Endometrium (tissue), 2 donors: ENCODE data around the gene FSCB.
"Not testable (repeated sequence)": the region's sequence is repeated elsewhere in the genome, so short reads cannot be mapped to it uniquely, and the experiment has no call there.

ENCODE experiments used
- FAIRE-seq: peaks from 2 replicates; lab custom pipeline; 2012; peaks lifted over from hg19 to GRCh38; lab: Jason Lieb, UNC
- donor health status: control.
- donor health status: control.

Gene FSCB, protein sequence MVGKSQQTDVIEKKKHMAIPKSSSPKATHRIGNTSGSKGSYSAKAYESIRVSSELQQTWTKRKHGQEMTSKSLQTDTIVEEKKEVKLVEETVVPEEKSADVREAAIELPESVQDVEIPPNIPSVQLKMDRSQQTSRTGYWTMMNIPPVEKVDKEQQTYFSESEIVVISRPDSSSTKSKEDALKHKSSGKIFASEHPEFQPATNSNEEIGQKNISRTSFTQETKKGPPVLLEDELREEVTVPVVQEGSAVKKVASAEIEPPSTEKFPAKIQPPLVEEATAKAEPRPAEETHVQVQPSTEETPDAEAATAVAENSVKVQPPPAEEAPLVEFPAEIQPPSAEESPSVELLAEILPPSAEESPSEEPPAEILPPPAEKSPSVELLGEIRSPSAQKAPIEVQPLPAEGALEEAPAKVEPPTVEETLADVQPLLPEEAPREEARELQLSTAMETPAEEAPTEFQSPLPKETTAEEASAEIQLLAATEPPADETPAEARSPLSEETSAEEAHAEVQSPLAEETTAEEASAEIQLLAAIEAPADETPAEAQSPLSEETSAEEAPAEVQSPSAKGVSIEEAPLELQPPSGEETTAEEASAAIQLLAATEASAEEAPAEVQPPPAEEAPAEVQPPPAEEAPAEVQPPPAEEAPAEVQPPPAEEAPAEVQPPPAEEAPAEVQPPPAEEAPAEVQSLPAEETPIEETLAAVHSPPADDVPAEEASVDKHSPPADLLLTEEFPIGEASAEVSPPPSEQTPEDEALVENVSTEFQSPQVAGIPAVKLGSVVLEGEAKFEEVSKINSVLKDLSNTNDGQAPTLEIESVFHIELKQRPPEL

GRCh38 chr14:44507183-44507582 lies at the start of gene FSCB:
TSS of gene FSCB (minus strand) at chr14:44507283. CDS start at chr14:44506987, 296 bp downstream.
- no peak for FAIRE-seq

GRCh38 chr14:44531658-44532057 lies 24.6 kb upstream of the FSCB start:
- no peak for FAIRE-seq

DNA sequence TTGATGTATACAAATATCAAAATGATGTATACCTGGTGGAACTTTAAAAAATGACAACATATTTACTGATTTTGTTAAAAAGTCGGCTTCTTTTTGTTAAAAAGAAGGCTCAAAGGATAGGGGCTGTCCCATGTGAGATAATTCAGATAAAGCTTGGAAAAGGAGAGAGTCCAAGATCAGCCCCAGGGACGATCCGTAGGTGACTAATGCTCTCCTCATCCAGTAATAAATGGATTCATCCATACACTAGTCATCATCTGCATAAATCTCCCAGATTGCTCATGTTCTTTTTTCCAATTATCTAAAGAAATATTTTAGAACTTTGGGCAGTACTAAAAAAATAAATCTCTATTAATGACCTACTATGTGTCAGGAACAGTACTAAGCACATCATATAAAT lies 23.4 kb upstream of the FSCB start:
- no peak for FAIRE-seq

DNA sequence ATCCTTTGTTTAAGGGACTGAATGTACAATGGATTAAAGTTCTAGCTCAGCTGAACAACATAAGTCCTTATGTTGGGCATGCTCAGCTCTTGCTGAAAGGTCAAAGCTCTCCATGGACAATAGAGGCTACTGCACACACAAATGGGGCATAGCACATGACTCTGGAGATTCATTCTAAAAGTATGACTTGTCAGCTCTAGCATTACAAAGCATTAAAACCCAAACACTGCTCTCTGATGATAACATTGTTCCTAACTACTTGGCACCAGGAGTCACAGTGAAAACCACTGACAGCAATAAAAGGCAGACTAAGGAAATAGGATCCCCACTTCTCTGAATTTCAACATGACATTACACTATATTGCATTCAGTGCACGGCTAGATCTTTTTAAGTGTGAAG lies 21.9 kb upstream of the FSCB start:
- FAIRE-seq: no peak

- FAIRE-seq: no peak
These were observed 21.1 kb upstream of the FSCB start for GRCh38 chr14:44528180-44528579.

GRCh38 chr14:44525237-44525636 lies 18.2 kb upstream of the FSCB start:
- no peak for FAIRE-seq

DNA sequence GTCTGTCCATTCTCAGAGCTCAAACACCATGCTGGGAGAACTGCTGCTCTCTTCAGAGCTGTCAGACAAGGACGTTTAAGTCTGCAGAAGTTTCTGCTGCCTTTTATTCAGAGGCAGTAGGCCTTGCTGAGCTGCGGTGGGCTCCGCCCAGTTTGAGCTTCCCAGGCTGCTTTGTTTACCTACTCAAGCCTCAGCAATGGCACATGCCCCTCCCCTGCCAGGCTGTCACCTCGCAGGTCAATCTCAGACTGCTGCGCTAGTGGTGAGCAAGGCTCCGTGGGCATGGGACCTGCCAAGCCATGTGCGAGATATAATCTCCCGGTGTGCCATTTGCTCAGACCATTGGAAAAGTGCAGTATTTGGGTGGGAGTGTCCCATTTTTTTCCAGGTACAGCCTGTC lies 8.6 kb upstream of the FSCB start:
- FAIRE-seq: not testable (repeated sequence)

- no peak for FAIRE-seq
These were observed 1.8 kb upstream of the FSCB start for GRCh38 chr14:44508834-44509233.

- FAIRE-seq: no peak
These were observed 1.5 kb downstream of the FSCB start for GRCh38 chr14:44505588-44505987.

- no peak for FAIRE-seq
These were observed 9.9 kb downstream of the FSCB start for GRCh38 chr14:44497148-44497547.

DNA sequence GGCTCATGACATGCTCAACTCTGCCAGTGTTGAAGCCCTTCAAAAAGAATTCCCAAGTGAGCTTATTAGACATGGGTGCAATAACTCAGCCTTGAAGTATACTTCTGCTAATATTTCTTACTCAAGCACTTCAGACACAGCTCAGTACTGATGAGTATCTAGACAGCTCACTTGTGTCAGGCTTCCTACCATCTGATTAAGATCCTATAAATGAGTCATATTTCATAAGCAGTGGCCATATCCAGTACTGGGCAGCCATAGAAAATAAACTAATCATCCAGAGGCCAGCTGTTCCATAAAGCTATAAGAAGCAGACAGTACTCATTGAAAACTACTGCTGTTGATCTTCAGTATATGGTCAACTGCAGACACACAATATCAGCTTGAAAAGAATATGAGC lies 12.9 kb downstream of the FSCB start:
- FAIRE-seq: no peak

GRCh38 chr14:44490966-44491365 lies 16.1 kb downstream of the FSCB start:
- FAIRE-seq: no peak

DNA sequence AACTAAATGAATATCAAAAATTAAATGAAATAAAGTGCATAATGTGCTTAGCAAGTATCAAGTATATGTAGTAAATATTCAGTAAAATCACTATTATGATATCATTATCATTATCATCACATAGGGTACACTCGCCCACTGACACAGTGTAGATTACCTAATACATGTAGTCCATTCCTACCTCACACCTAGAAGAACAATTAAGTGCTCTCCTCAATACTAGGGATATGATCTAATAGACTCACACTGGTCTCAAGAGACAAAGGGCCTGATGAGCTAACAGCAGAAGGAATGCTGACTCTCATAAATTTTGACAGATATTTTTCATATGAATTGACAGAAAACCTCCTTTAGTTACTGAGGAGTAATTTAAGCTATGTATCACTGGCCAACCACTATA lies 29.1 kb downstream of the FSCB start:
- no peak for FAIRE-seq

- FAIRE-seq: no peak
These were observed 38.3 kb downstream of the FSCB start for GRCh38 chr14:44468771-44469170.

DNA sequence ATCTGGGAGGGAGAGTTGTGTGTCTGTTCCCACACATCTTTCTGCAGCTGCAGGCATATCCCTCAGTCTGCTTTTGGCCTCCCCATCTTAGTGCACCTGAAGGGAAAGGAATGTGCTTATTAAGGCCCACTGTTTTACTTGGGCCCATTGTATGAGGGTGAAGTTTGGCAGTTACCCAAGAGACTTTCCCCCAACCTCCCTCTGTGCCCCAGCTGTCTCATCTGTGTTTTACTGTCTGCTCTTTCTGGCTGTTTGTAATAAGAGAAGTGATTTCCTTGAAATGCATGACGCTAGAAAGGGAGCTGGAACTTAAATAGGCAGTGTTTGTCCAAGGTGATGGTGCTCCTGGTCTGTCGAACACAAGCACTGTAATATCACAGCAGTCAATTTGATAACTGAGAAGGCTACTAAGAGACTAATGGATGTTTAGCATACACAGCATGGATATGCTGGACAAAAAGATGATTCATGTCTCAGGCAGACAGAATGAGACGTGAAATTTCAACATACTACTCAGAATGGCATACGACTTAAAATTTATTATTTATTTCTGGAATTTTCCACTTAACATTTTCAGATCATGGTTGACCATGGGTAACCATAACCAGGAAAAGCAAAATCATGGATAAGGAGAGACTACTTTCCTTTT lies 43.6 kb downstream of the FSCB start:
- no peak for FAIRE-seq

- FAIRE-seq: no peak
These were observed 44.7 kb downstream of the FSCB start for GRCh38 chr14:44462381-44462780.

DNA sequence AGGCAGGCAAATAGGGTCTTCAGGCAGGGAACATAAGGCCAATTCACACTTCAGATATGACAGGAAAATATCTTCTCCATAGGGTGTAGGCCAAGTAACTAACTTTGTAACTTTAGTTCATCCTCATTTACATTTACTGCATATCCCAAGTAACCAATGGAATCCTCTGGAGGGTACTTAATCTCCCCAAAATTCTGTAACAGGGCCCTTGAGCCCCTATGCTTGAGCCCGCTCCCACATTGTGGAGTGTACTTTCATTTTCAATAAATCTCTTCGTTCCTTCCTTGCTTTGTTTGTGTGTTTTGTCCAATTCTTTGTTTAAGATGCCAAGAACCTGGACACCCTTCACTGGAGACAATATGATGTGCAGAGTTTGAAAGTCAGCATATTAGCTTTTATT lies 45.3 kb downstream of the FSCB start:
- FAIRE-seq: no peak
